Osteoblast (primary cell): ENCODE measurements around the gene UBASH3A. TPM values are rescaled to one million over a fixed set of nuclear protein-coding genes. Genes with fewer than 3 reads are reported as not detected.

Source experiments
- DNase-seq: peaks from one replicate; pipeline ENCODE4 v3.0.0; 2011; ENCODE audit warnings: low spot score, mixed read lengths; ENCODE audit not compliant: insufficient read length; ENCODE audit errors: missing footprints
- H2AFZ ChIP-seq: 2 replicates; pipeline ENCODE4 v1.6.0; 2011; ENCODE audit warnings: mild to moderate bottlenecking, low read length
- H3K27ac ChIP-seq: 2 replicates; pipeline ENCODE4 v1.5.1; 2011; ENCODE audit warnings: mild to moderate bottlenecking, low read depth, low read length, moderate library complexity
- H3K27me3 ChIP-seq: 2 replicates; pipeline ENCODE4 v1.6.0; 2012; ENCODE audit warnings: mild to moderate bottlenecking, control low read depth, inconsistent platforms, low read length, moderate library complexity; ENCODE audit not compliant: insufficient read depth
- H3K36me3 ChIP-seq: 2 replicates; pipeline ENCODE4 v1.5.1; 2011; ENCODE audit warnings: mild to moderate bottlenecking, low read length, control low read depth, moderate library complexity; ENCODE audit not compliant: insufficient read depth
- H3K4me1 ChIP-seq: 2 replicates; pipeline ENCODE4 v1.5.1; 2011; ENCODE audit warnings: mild to moderate bottlenecking, low read length, control low read depth, moderate library complexity; ENCODE audit not compliant: insufficient read depth
- H3K4me2 ChIP-seq: 2 replicates; pipeline ENCODE4 v1.6.0; 2011; ENCODE audit warnings: mild to moderate bottlenecking, low read length; ENCODE audit not compliant: insufficient read depth
- H3K4me3 ChIP-seq: fragments of 200-600 bp; sonication (generic); 3 replicates; pipeline ENCODE4 v1.5.1; 2012; ENCODE audit warnings: mild to moderate bottlenecking, low read length, inconsistent platforms; ENCODE audit not compliant: insufficient read depth
- H3K79me2 ChIP-seq: 2 replicates; pipeline ENCODE4 v1.6.0; 2012; ENCODE audit warnings: mild to moderate bottlenecking, low read length, control low read depth, inconsistent platforms; ENCODE audit not compliant: insufficient read depth
- H3K9me3 ChIP-seq: 2 replicates; pipeline ENCODE4 v1.5.1; 2011; ENCODE audit warnings: low read depth, low read length, control low read depth
- H4K20me1 ChIP-seq: 2 replicates; pipeline ENCODE4 v1.6.0; 2012; ENCODE audit warnings: mild to moderate bottlenecking, low read length, control low read depth; ENCODE audit not compliant: insufficient read depth
- CTCF ChIP-seq: IDR thresholded peaks from 2 replicates; pipeline ENCODE4 v1.5.1; 2011; ENCODE audit warnings: mild to moderate bottlenecking, low read depth, low read length, moderate library complexity; ENCODE audit errors: extremely low read depth
- total RNA-seq: library from RNA; depleted of rRNA; stranded (reverse); fragments of >200 nt; gene quantifications from 2 replicates; pipeline ENCODE4 v1.2.3, GENCODE V29; 2012

Gene UBASH3A
- not detected in 2 replicates for total RNA-seq

GRCh38 chr21:42403611-42404231 is at the start of gene UBASH3A:
Gene UBASH3A (plus strand): TSS chr21:42403902. CDS start chr21:42403946, 44 bp downstream.
- Histone ChIP-seq H3K4me3 (no peak within 1 kb of the TSS), H3K79me2 (no peaks in the 10 kb centered on the region), H3K27me3 (peaks cover 2% of the 10 kb centered on the region), H3K4me1 (no peaks in the 10 kb centered on the region), H3K4me2 (no peak within 1 kb of the TSS), H3K9me3 (no peaks in the 10 kb centered on the region), H4K20me1 (no peaks in the 10 kb centered on the region), H2AFZ (no peak within 1 kb of the TSS), H3K27ac (no peak within 1 kb of the TSS), H3K36me3 (no peaks in the 10 kb centered on the region)
- TF ChIP-seq CTCF, result no peak
- DNase-seq, result no peak

DNA sequence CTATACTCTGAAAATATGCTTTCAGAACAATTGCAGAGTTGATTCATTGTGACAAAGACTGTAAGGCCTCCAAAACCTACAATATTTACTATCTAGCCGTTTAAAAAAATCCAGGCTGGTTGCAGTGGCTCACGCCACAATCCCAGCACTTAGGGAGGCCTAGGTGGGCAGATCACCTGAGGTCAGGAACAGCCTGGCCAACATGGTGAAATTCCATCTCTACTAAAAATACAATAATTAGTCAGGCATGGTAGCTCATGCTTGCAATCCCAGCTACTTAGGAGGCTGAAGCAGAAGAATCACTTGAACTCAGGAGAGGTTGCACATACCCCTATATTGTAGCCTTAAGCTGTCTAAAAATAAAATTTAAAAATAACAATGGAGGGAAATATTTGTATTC is 47.7 kb upstream of the UBASH3A start:
- H3K9me3 ChIP-seq, result no peaks in the 10 kb centered on the region
- no peaks in the 10 kb centered on the region for H3K4me1 ChIP-seq
- no peak overlapping the region for H3K4me2 ChIP-seq
- no peak overlapping the region for H3K27ac ChIP-seq
- H3K36me3 ChIP-seq, result no peaks in the 10 kb centered on the region
- no peaks in the 10 kb centered on the region for H4K20me1 ChIP-seq
- no peak for TF ChIP-seq CTCF
- H3K79me2 ChIP-seq, result no peaks in the 10 kb centered on the region
- DNase-seq, result no peak
- no peak overlapping the region for H3K4me3 ChIP-seq
- no peak overlapping the region for H2AFZ ChIP-seq
- no peaks in the 10 kb centered on the region for H3K27me3 ChIP-seq

DNA sequence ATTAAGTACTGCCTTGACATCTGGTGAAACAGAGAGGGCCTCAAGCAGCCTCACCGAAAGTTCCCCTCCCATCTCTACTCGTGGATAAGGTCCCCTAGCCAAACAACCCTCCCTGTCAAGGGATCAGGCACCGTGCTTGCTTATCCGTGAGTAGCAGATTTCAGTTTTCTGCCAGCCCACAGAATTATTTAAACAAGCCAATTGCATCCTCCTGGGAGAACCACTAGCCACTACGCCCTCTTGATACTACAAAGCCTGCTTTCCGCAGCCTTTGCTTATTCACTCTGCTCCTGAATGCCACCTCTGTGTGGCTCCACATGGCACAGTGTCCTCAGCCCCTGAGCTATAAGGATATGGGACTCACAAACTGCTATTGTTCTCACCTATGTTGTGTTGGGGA is 47.1 kb upstream of the UBASH3A start:
- Histone ChIP-seq H3K27ac (no peak overlapping the region), H3K79me2 (no peaks in the 10 kb centered on the region), H3K4me2 (no peak overlapping the region), H3K4me3 (no peak overlapping the region), H3K27me3 (no peaks in the 10 kb centered on the region), H3K9me3 (no peaks in the 10 kb centered on the region), H3K4me1 (no peaks in the 10 kb centered on the region), H3K36me3 (no peaks in the 10 kb centered on the region), H4K20me1 (no peaks in the 10 kb centered on the region), H2AFZ (no peak overlapping the region)
- no peak for DNase-seq
- TF ChIP-seq CTCF, result no peak

DNA sequence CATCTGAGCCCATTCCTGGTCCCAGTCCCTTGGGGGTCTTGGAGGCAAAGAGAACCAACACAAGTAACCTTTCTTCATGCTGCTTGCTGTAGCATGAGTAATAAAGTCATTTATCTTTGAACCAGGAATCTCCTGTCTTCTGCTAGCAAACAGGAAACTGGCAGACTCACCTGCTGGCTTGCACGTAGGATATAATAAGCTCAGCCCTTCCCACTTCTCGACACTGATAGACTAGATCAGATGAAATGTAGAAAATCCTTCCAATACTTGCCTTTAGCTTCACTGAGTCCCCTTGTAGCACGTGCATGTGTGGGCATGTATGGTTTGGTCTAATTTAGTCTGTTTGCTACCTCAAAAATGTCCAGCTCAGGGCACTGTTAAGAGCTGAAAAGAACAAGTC is 46.4 kb upstream of the UBASH3A start:
- Histone ChIP-seq H3K79me2 (no peaks in the 10 kb centered on the region), H2AFZ (no peak overlapping the region), H3K4me2 (no peak overlapping the region), H3K36me3 (no peaks in the 10 kb centered on the region), H3K9me3 (no peaks in the 10 kb centered on the region), H3K27me3 (no peaks in the 10 kb centered on the region), H3K27ac (no peak overlapping the region), H3K4me3 (no peak overlapping the region), H4K20me1 (no peaks in the 10 kb centered on the region), H3K4me1 (no peaks in the 10 kb centered on the region)
- no peak for TF ChIP-seq CTCF
- no peak for DNase-seq
